H9 (cell line): ENCODE measurements around the gene GABRB2. TPM values are rescaled to one million over a fixed set of nuclear protein-coding genes. Genes with fewer than 3 reads are reported as not detected.

Source experiments
- DNase-seq: peaks from one replicate; pipeline ENCODE4 v3.0.0-alpha.2; 2017
- H2AFZ ChIP-seq: one replicate; pipeline ENCODE4 v1.6.1; 2013; ENCODE audit warnings: mild to moderate bottlenecking, low read length, control low read depth, moderate library complexity
- H2AK5ac ChIP-seq: 2 replicates; pipeline ENCODE4 v1.6.1; 2013; ENCODE audit warnings: low read length, control low read depth, mixed read lengths; ENCODE audit not compliant: insufficient read length
- H2BK120ac ChIP-seq: one replicate; pipeline ENCODE4 v1.6.1; 2013; ENCODE audit warnings: low read depth, mild to moderate bottlenecking, low read length, control low read depth, inconsistent platforms; ENCODE audit not compliant: poor library complexity, severe bottlenecking
- H2BK12ac ChIP-seq: 2 replicates; pipeline ENCODE4 v1.6.1; 2013; ENCODE audit warnings: low read length, control low read depth, mixed read lengths, low read depth; ENCODE audit not compliant: insufficient read length
- H2BK15ac ChIP-seq: 2 replicates; pipeline ENCODE4 v1.6.1; 2013; ENCODE audit warnings: low read depth, low read length, control low read depth
- H2BK20ac ChIP-seq: one replicate; pipeline ENCODE4 v1.6.1; 2013; ENCODE audit warnings: low read depth, mild to moderate bottlenecking, low read length, control low read depth, inconsistent platforms; ENCODE audit not compliant: poor library complexity, severe bottlenecking
- H2BK5ac ChIP-seq: 2 replicates; pipeline ENCODE4 v1.6.1; 2013; ENCODE audit warnings: low read length, control low read depth, mixed read lengths; ENCODE audit not compliant: insufficient read length
- H3K14ac ChIP-seq: 2 replicates; pipeline ENCODE4 v1.6.1; 2013; ENCODE audit warnings: low read length, control low read depth; ENCODE audit not compliant: insufficient read depth
- H3K18ac ChIP-seq: 2 replicates; pipeline ENCODE4 v1.6.1; 2013; ENCODE audit warnings: low read depth, mild to moderate bottlenecking, mixed read lengths, low read length, control low read depth; ENCODE audit not compliant: insufficient read length
- H3K23ac ChIP-seq: 2 replicates; pipeline ENCODE4 v1.6.1; 2013; ENCODE audit warnings: low read length, control low read depth, mixed read lengths, low read depth; ENCODE audit not compliant: insufficient read length
- H3K23me2 ChIP-seq: 2 replicates; pipeline ENCODE4 v1.6.1; 2013; ENCODE audit warnings: low read depth, mild to moderate bottlenecking, mixed read lengths, low read length, control low read depth; ENCODE audit not compliant: insufficient read length, poor library complexity, severe bottlenecking
- H3K27ac ChIP-seq: 2 replicates; pipeline ENCODE4 v1.5.1; 2013; ENCODE audit warnings: low read length, control low read depth, mixed read lengths, low read depth; ENCODE audit not compliant: insufficient read length
- H3K27me3 ChIP-seq: 2 replicates; pipeline ENCODE4 v1.6.1; 2013; ENCODE audit warnings: low read length, control low read depth, inconsistent platforms; ENCODE audit not compliant: insufficient read depth
- H3K4ac ChIP-seq: 2 replicates; pipeline ENCODE4 v1.6.1; 2013; ENCODE audit warnings: low read depth, mild to moderate bottlenecking, control low read depth, inconsistent platforms, low read length, moderate library complexity
- H3K4me1 ChIP-seq: 2 replicates; pipeline ENCODE4 v1.6.1; 2013; ENCODE audit warnings: low read length, control low read depth, inconsistent platforms; ENCODE audit not compliant: insufficient read depth
- H3K4me2 ChIP-seq: 2 replicates; pipeline ENCODE4 v1.6.1; 2013; ENCODE audit warnings: low read length, control low read depth, mixed read lengths; ENCODE audit not compliant: insufficient read length, insufficient read depth
- H3K56ac ChIP-seq: 2 replicates; pipeline ENCODE4 v1.6.1; 2013; ENCODE audit warnings: low read depth, mild to moderate bottlenecking, mixed read lengths, low read length, control low read depth; ENCODE audit not compliant: insufficient read length
- H3K79me1 ChIP-seq: 2 replicates; pipeline ENCODE4 v1.6.1; 2013; ENCODE audit warnings: low read depth, mild to moderate bottlenecking, moderate library complexity, low read length, control low read depth, inconsistent platforms; ENCODE audit not compliant: insufficient read depth, poor library complexity, severe bottlenecking
- H3K79me2 ChIP-seq: 2 replicates; pipeline ENCODE4 v1.6.1; 2013; ENCODE audit warnings: low read length, control low read depth, inconsistent platforms; ENCODE audit not compliant: insufficient read depth
- H3K9ac ChIP-seq: 2 replicates; pipeline ENCODE4 v1.6.1; 2013; ENCODE audit warnings: low read length, control low read depth, mixed read lengths; ENCODE audit not compliant: insufficient read length; ENCODE audit errors: extremely low read depth
- H3K9me3 ChIP-seq: one replicate; pipeline ENCODE4 v1.6.1; 2013; ENCODE audit warnings: low read depth, low read length, inconsistent platforms; ENCODE audit not compliant: control insufficient read depth
- H3T11ph ChIP-seq: one replicate; pipeline ENCODE4 v1.6.1; 2013; ENCODE audit warnings: mild to moderate bottlenecking, low read length, control low read depth, inconsistent platforms
- H4K20me1 ChIP-seq: one replicate; pipeline ENCODE4 v1.6.1; 2013; ENCODE audit not compliant: control insufficient read depth, insufficient read length, insufficient read depth
- H4K5ac ChIP-seq: 2 replicates; pipeline ENCODE4 v1.6.1; 2013; ENCODE audit warnings: low read depth, mild to moderate bottlenecking, mixed read lengths, low read length, control low read depth; ENCODE audit not compliant: insufficient read length
- H4K8ac ChIP-seq: replicated peaks from 2 replicates; pipeline ENCODE4 v1.6.1; 2013; ENCODE audit warnings: low read length, control low read depth, mixed read lengths, low read depth; ENCODE audit not compliant: insufficient read length
- H4K91ac ChIP-seq: 2 replicates; pipeline ENCODE4 v1.6.1; 2013; ENCODE audit warnings: low read depth, mild to moderate bottlenecking, moderate library complexity, mixed read lengths, low read length, control low read depth; ENCODE audit not compliant: insufficient read length
- H3K27ac Mint-ChIP-seq, 3 experiments: 2 replicates in 2 of 3; 3 replicates in 1 of 3; pipeline ENCODE4 v1.8.0; 2020 to 2021; ENCODE audit warnings: mixed read lengths in 3 of 3, mild to moderate bottlenecking in 1 of 3, moderate library complexity in 1 of 3
- H3K27me3 Mint-ChIP-seq: 2 replicates; pipeline ENCODE4 v1.8.0; 2021; ENCODE audit warnings: low read depth, mild to moderate bottlenecking, moderate library complexity, mixed read lengths
- H3K36me3 Mint-ChIP-seq, 3 experiments: 2 replicates in 2 of 3; 3 replicates in 1 of 3; pipeline ENCODE4 v1.8.0; 2020 to 2021; ENCODE audit warnings: low read depth in 3 of 3, mixed read lengths in 3 of 3; ENCODE audit not compliant: insufficient read depth in 1 of 3
- H3K4me1 Mint-ChIP-seq, 2 experiments: 2 replicates each; pipeline ENCODE4 v1.8.0; 2020; ENCODE audit warnings: mixed read lengths in 2 of 2
- H3K4me3 Mint-ChIP-seq, 2 experiments: 2 replicates in 1 of 2; 3 replicates in 1 of 2; pipeline ENCODE4 v1.8.0; 2020 to 2021; ENCODE audit warnings: mild to moderate bottlenecking in 2 of 2, mixed read lengths in 2 of 2, moderate library complexity in 1 of 2
- H3K9me3 Mint-ChIP-seq, 2 experiments: 2 replicates in 1 of 2; 3 replicates in 1 of 2; pipeline ENCODE4 v1.8.0; 2020; ENCODE audit warnings: mild to moderate bottlenecking in 2 of 2, mixed read lengths in 2 of 2, moderate library complexity in 1 of 2
- WGBS: extraction: QIAGEN DNeasy Blood & Tissue Kit; methylation state at CpG from one replicate; pipeline ENCODE4 v1.1.7; 2013; ENCODE audit warnings: missing lambda C conversion rate, low lambda C conversion rate, mixed read lengths; ENCODE audit not compliant: insufficient read length; ENCODE audit errors: extremely low coverage; 5-methylcytosine and 5-hydroxymethylcytosine counted together
- total RNA-seq: library from RNA; stranded (reverse); gene quantifications from 2 replicates; pipeline ENCODE4 v1.2.1, GENCODE V29; 2021
- TF ChIP-seq, protein P1 (sequence below): fragments of 200-600 bp; sonication (generic); conservative IDR thresholded peaks from 3 replicates; pipeline ENCODE4 v1.8.0; 2021; ENCODE audit warnings: antibody characterized with exemption, mild to moderate bottlenecking

Gene GABRB2
- total RNA-seq, 1 experiment from 2014 or later = 0.20 TPM

DNA sequence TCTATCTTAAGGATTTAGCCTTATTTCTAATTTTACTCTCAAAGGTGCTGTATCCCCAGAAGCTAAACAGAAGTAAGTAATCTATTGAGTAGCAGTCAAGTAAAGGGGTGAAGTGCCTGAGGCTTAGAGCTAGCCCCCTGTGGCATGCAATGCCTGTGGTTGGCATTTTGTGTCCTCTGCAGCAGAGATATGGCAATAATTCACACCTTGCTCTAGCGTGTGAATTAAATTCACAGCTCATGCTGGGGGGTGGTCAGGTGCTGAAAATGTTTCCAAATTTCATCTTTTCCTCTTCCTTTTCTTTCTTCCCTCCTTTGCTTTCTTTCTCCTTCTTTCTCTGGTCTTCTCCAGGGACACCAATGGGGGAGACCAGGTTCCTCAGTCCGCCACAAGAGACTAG, 262.1 kb downstream of the GABRB2 start:
- Histone ChIP-seq H4K8ac (no peak overlapping the region), H2BK120ac (no peak overlapping the region), H3T11ph (no peak overlapping the region), H3K56ac (no peak overlapping the region), H3K14ac (no peak overlapping the region), H2BK5ac (no peak overlapping the region), H2BK20ac (no peak overlapping the region), H2AFZ (no peak overlapping the region), H3K4me2 (no peak overlapping the region), H2AK5ac (no peak overlapping the region), H4K91ac (no peak overlapping the region), H4K5ac (no peak overlapping the region), H3K23ac (no peak overlapping the region), H3K79me1 (no peaks in the 10 kb centered on the region), H3K9ac (no peak overlapping the region), H2BK12ac (no peak overlapping the region), H3K23me2 (peaks cover 3% of the 10 kb centered on the region), H3K4me1 (no peaks in the 10 kb centered on the region), H3K4ac (no peak overlapping the region), H3K27me3 (no peaks in the 10 kb centered on the region), H4K20me1 (no peaks in the 10 kb centered on the region), H2BK15ac (no peak overlapping the region), H3K79me2 (no peaks in the 10 kb centered on the region), H3K9me3 (no peaks in the 10 kb centered on the region), H3K18ac (no peak overlapping the region), H3K27ac (no peak overlapping the region)
- TF ChIP-seq, protein P1, sequence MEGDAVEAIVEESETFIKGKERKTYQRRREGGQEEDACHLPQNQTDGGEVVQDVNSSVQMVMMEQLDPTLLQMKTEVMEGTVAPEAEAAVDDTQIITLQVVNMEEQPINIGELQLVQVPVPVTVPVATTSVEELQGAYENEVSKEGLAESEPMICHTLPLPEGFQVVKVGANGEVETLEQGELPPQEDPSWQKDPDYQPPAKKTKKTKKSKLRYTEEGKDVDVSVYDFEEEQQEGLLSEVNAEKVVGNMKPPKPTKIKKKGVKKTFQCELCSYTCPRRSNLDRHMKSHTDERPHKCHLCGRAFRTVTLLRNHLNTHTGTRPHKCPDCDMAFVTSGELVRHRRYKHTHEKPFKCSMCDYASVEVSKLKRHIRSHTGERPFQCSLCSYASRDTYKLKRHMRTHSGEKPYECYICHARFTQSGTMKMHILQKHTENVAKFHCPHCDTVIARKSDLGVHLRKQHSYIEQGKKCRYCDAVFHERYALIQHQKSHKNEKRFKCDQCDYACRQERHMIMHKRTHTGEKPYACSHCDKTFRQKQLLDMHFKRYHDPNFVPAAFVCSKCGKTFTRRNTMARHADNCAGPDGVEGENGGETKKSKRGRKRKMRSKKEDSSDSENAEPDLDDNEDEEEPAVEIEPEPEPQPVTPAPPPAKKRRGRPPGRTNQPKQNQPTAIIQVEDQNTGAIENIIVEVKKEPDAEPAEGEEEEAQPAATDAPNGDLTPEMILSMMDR = no peak
- WGBS = no CpG with 5 or more reads among the region's 2 CpGs
- H3K4me3 Mint-ChIP-seq = no peak overlapping the region
- peaks cover 1% of the 10 kb centered on the region; the same call in 1 of the 2 replicates for H3K27me3 Mint-ChIP-seq
- H3K27ac Mint-ChIP-seq = no peak overlapping the region
- DNase-seq = no peak
- H3K4me1 Mint-ChIP-seq = peaks cover 0 to 11% of the 10 kb centered on the region in 2 experiments; a peak in 2 of 4 replicates
- H3K9me3 Mint-ChIP-seq = peaks cover 4 to 10% of the 10 kb centered on the region in 2 experiments; a peak in 4 of 5 replicates
- H3K36me3 Mint-ChIP-seq = peaks cover 2 to 8% (median 8%) of the 10 kb centered on the region in 3 experiments; a peak in 5 of 7 replicates
